ENCODE data around the gene RASAL2. TPM values are rescaled to one million over a fixed set of nuclear protein-coding genes. Genes with fewer than 3 reads are reported as not detected.
A peak's percentile ranks its signal among the peaks of the same experiment; 100 is the strongest.

The RASAL2 gene
- total and polyA plus RNA-seq, 2 of the 13 experiments (the other 11 are each of a cell fraction or from before 2014, with no cell fraction given) = 5.4 to 5.9 TPM

- Histone ChIP-seq H3K4me2 (ENCODE audit: low read depth, low read length) (no peak overlapping the region), H3K27me3 (ENCODE audit: control insufficient read depth in 1 of 2, insufficient read depth in 2 of 2, low read length in 2 of 2) (no peaks in the 10 kb centered on the region), H3K36me3 (replicated peaks in 1 of 2; ENCODE audit: control insufficient read depth in 1 of 2, insufficient read depth in 2 of 2, low read length in 2 of 2) (no peaks in the 10 kb centered on the region), H3K27ac (ENCODE audit: extremely low read length, insufficient read depth, low read length) (peak overlapping the region; percentile 11), H4K20me1 (ENCODE audit: insufficient read depth, low read length) (no peaks in the 10 kb centered on the region), H3K4me1 (ENCODE audit: insufficient read depth, low read length) (peaks cover 96% of the 10 kb centered on the region), H3K9ac (ENCODE audit: insufficient read depth, low read depth, low read length) (no peak overlapping the region), H2AFZ (ENCODE audit: low read length) (no peak overlapping the region), H3K9me3 (ENCODE audit: low read length) (no peaks in the 10 kb centered on the region), H3K79me2 (ENCODE audit: insufficient read depth, low read length) (no peaks in the 10 kb centered on the region), H3K4me3 (replicated peaks in 1 of 3; ENCODE audit: insufficient read depth in 1 of 3, low read depth in 2 of 3, low read length in 3 of 3) (no peak overlapping the region)
- in situ Hi-C loops (cut with HindIII; ENCODE audit: extremely low pct_ligation_motif_present, low pct_unique_long_range_greater_than_20kb) (loop anchor here (10.0 kb wide), 1 partner anchor 134 kb away; no protein-coding TSS in a partner anchor), intact Hi-C loops (cut with micrococcal nuclease; ENCODE audit: unreplicated experiment) (no loop called here)
- POLR2A ChIA-PET = interaction anchor here (0.8 to 7.6 kb wide), 5 partner anchors 10 to 43 kb away, joined by 3 to 58 read pairs (median 6); no protein-coding TSS in a partner anchor
- TF ChIP-seq AHDC1 (CRISPR knock-in tag; IDR thresholded peaks at IDR 0.05; ENCODE audit: borderline replicate concordance) = no peak
- no peak for TF ChIP-seq PTBP1 (IDR thresholded peaks at IDR 0.05; ENCODE audit: low read depth, low read length, poor library complexity, severe bottlenecking)
- no peak for TF ChIP-seq POLR2A (IDR thresholded peaks at IDR 0.05; ENCODE audit: insufficient read depth in 1 of 2, low read depth in 2 of 2, low read length in 2 of 2)
- TF ChIP-seq ZBTB1 (CRISPR knock-in tag; IDR thresholded peaks at IDR 0.05; ENCODE audit: borderline replicate concordance) = no peak
- no peak for TF ChIP-seq DRAP1 (CRISPR knock-in tag; IDR thresholded peaks at IDR 0.05)
- no peak for TF ChIP-seq NR3C1 (CRISPR knock-in tag; IDR thresholded peaks at IDR 0.05)
- TF ChIP-seq, protein P1, sequence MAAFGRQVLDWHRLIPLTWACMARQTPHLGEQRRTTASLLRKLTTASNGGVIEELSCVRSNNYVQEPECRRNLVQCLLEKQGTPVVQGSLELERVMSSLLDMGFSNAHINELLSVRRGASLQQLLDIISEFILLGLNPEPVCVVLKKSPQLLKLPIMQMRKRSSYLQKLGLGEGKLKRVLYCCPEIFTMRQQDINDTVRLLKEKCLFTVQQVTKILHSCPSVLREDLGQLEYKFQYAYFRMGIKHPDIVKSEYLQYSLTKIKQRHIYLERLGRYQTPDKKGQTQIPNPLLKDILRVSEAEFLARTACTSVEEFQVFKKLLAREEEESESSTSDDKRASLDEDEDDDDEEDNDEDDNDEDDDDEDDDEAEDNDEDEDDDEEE (CRISPR knock-in tag; IDR thresholded peaks at IDR 0.05) = no peak
- TF ChIP-seq ZNF792 (CRISPR knock-in tag; IDR thresholded peaks at IDR 0.05) = no peak
- DNase-seq (ENCODE audit: low spot score) = no peak
- CTCF ChIA-PET (ENCODE audit: low intra/inter-chr PET ratio, low total read pairs) = no interaction called here
- ATAC-seq = no peak
- WGBS (ENCODE audit: low lambda C conversion rate) = 83% methylated on average over 3 of the region's 3 CpGs
- FAIRE-seq = no peak
- BruUV-seq (replicated peaks) = no TSS peak
Observed at GRCh38 chr1:178051071-178051470, 42.8 kb upstream of the RASAL2 start.

Measured in HepG2 (cell line).